Colonic mucosa (tissue), 4 donors: ENCODE data around the gene VIM. TPM values are rescaled to one million over a fixed set of nuclear protein-coding genes. Genes with fewer than 3 reads are reported as not detected.

Experiments used
- DNase-seq: peaks from one replicate; pipeline ENCODE4 v3.0.0-alpha.2; 2020
- H3K27ac ChIP-seq: fragments of 200-600 bp; one replicate; pipeline ENCODE4 v1.8.0; 2021
- H3K27me3 ChIP-seq: fragments of 200-600 bp; one replicate; pipeline ENCODE4 v1.8.0; 2021
- H3K36me3 ChIP-seq: fragments of 200-600 bp; one replicate; pipeline ENCODE4 v1.8.0; 2021
- H3K4me1 ChIP-seq: fragments of 200-600 bp; one replicate; pipeline ENCODE4 v1.8.0; 2021; ENCODE audit warnings: mild to moderate bottlenecking
- H3K4me3 ChIP-seq: fragments of 200-600 bp; one replicate; pipeline ENCODE4 v1.8.0; 2021
- H3K9ac ChIP-seq, 2 donors: one replicate each; pipeline ENCODE4 v1.7.0; 2013; ENCODE audit warnings: control low read depth in 2 of 2, low read depth in 2 of 2, low read length in 2 of 2
- H3K9me3 ChIP-seq: fragments of 200-600 bp; one replicate; pipeline ENCODE4 v1.8.0; 2021
- intact Hi-C: fragments of 100-400 bp; cut with DNase I; formaldehyde crosslinking; loops from one replicate; pipeline ENCODE4 v1.14.1; 2022
- total RNA-seq, 2 donors: library from RNA; stranded (reverse); fragmentation: NEBNext Ultra II Directional in 1 of 2; extraction: Animal tissue kit (Norgen Biotek cat#: 25700) in 1 of 2; gene quantifications; one replicate each; pipeline ENCODE4 v1.2.1, GENCODE V29; 2021
- TF ChIP-seq, protein P1 (sequence below): fragments of 200-600 bp; IDR thresholded peaks from one replicate; pipeline ENCODE4 v1.8.0; 2022; ENCODE audit warnings: antibody characterized with exemption, mild to moderate bottlenecking
- donor health status: healthy.
- donor health status: DM: no; HTN: no; CAD: no.
- donor health status: DM: no; HTN: no; CAD: no.

VIM gene
- total RNA-seq, 2 donors from 2014 or later: 121 to 326 TPM

DNA sequence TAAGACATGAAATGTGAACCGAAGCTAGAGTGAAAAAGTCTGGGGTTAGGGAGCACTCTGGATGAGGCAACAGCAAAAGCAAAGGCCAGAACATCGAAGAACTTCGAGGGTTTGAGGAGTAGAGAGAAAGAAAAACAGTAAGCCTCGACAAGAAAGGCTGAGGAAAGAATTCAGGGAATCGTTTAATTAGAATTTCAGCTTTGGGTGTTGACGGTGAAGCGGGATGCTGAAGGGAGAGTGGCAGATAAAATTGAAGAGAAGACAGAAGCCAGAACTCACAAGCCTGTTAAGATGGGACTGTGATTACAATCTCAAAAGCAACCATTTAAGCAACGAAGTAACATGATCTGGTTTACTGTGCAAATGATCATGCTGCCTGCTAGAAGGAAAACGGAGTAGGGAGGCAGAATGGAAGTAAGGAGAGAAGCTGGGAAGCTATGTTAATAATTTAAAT, 28.7 kb upstream of the VIM start:
- H3K27me3 ChIP-seq: no peaks in the 10 kb centered on the region
- H3K4me1 ChIP-seq: no peaks in the 10 kb centered on the region
- TF ChIP-seq, protein P1, sequence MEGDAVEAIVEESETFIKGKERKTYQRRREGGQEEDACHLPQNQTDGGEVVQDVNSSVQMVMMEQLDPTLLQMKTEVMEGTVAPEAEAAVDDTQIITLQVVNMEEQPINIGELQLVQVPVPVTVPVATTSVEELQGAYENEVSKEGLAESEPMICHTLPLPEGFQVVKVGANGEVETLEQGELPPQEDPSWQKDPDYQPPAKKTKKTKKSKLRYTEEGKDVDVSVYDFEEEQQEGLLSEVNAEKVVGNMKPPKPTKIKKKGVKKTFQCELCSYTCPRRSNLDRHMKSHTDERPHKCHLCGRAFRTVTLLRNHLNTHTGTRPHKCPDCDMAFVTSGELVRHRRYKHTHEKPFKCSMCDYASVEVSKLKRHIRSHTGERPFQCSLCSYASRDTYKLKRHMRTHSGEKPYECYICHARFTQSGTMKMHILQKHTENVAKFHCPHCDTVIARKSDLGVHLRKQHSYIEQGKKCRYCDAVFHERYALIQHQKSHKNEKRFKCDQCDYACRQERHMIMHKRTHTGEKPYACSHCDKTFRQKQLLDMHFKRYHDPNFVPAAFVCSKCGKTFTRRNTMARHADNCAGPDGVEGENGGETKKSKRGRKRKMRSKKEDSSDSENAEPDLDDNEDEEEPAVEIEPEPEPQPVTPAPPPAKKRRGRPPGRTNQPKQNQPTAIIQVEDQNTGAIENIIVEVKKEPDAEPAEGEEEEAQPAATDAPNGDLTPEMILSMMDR: no peak
- H3K9ac ChIP-seq: no peak overlapping the region
- DNase-seq: no peak
- H3K36me3 ChIP-seq: no peaks in the 10 kb centered on the region
- H3K4me3 ChIP-seq: no peak overlapping the region
- intact Hi-C loops: no loop called here
- H3K27ac ChIP-seq: peak overlapping the region; percentile 66
- H3K9me3 ChIP-seq: no peaks in the 10 kb centered on the region

DNA sequence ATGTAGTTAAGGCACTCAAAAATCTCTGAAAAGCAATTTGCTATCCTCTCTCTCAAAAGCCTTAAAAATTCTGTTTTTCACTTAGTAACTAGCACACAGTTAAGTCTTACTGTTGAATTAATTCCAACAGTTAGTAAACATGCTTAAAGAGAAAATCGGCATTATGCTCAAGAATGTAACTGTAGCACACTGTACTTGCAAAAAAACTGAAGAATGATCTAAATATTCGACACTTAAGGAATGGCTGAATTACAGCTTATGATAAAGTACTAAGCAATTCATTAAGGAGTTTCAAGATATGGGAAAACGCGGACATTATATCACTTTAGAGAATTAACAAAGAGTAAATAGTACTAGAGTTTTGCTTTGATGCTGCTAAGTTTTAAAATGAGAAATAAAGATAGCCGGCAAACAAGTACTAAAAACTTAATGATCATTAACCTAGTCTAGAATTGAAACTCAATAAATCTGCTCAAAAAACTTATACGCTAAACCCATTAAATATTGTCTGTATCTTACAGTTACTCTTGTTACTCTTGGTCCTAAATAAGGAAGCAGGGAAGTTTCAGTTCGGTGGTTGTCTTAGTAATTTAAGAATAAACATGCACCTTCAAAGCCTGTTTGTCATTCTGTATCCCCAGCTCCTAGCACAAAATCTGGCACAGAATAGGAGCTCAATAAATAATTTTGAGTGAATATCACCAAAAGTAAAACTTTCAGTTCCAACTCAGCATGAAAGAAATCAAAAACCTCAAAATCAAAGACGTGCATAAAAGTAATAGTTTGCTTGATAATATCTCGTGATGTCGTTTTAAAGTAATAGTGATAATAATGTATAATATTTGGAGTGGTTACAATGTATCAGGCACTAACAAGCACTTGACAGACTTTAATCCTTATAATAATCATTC, 27.8 kb upstream of the VIM start:
- DNase-seq: no peak
- Histone ChIP-seq H3K9me3 (no peaks in the 10 kb centered on the region), H3K4me3 (peak overlapping the region; percentile 60), H3K27me3 (no peaks in the 10 kb centered on the region), H3K27ac (peak overlapping the region; percentile 66), H3K36me3 (no peaks in the 10 kb centered on the region), H3K4me1 (no peaks in the 10 kb centered on the region), H3K9ac (peak overlapping the region in 1 of 2 donors; percentile 89)
- TF ChIP-seq, protein P1: no peak
- intact Hi-C loops: no loop called here

DNA sequence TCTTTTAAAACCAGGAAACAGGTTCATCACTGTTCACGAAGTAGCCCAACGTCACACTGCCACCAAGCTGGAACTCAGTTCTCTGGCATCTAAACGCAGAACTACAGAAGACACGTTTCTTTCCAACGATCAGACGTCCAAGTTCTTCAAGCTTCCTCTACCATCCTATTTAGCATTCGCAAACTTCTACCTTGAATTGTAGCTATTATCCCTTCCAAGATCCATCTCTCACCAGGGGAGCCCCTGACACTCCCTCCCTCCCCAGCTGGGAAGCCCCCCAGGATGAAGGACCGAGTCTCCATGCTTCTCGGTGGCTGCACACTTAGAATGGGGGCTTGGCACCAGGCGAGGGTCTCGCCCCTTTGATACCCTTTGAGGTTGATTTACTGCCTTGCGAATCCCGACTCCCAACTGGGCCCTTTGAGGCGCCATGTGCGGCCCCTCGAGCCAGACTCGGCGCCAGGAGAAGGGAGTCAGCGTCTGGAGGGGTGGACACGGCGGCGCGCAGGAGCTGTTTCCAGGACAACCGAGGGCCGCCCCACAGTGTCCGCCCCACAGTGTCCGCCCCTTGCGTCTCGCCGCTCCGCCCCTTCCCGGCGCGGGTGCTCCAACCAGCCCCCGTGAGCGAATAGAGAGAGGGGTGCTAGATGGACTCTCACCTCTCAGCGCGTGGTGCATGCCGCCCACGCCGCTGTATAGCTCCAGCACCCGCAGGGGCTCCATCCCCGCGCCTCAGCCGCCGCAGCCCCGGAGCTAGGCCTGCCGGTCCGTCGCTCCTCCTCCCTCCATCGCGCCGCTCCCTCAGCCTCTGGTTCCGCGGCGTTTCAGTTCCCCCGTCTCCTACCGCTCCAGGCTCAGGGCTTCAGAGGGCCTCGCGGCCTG, 26.9 kb upstream of the VIM start, which contains the start of gene TRDMT1:
TSS of gene TRDMT1 (minus strand) at position 761 of the 882 bp plus-strand sequence. CDS start at position 723, 38 bp downstream.
- TF ChIP-seq, protein P1: no peak
- intact Hi-C loops: no loop called here

DNA sequence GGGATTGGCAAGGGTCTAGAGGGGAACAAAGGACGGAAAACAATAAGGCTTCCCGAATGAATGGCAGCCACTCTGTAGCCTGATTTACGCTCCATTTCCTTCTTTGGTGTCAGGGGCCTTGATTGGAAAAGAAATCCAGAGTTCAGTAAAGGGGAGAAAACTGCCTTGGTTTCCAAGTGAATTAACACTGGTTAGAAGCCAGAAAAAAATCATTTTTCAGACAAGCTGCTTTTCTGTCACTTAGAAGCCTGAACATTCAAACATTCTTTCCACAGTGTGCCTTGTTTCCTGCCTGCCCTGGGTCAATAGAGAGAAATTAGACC, 26.3 kb upstream of the VIM start:
- Histone ChIP-seq H3K4me3 (peak overlapping the region; percentile 60), H3K27me3 (no peaks in the 10 kb centered on the region), H3K9me3 (no peaks in the 10 kb centered on the region), H3K4me1 (no peaks in the 10 kb centered on the region), H3K36me3 (no peaks in the 10 kb centered on the region), H3K9ac (peak overlapping the region; percentile 84 to 89), H3K27ac (peak overlapping the region; percentile 66)
- no peak for DNase-seq
- intact Hi-C loops: no loop called here
- TF ChIP-seq, protein P1: no peak

More for the DNA sequence above, 26.9 kb upstream of the VIM start, which contains the start of gene TRDMT1:
- peak within 1 kb of the TSS; percentile 66 for H3K27ac ChIP-seq
- H3K4me1 ChIP-seq: no peaks in the 10 kb centered on the region
- peak; percentile 82 for DNase-seq
- peak within 1 kb of the TSS; percentile 84 to 89 for H3K9ac ChIP-seq
- H3K9me3 ChIP-seq: no peaks in the 10 kb centered on the region
- H3K4me3 ChIP-seq: peak within 1 kb of the TSS; percentile 60
- no peaks in the 10 kb centered on the region for H3K36me3 ChIP-seq
- H3K27me3 ChIP-seq: no peaks in the 10 kb centered on the region

DNA sequence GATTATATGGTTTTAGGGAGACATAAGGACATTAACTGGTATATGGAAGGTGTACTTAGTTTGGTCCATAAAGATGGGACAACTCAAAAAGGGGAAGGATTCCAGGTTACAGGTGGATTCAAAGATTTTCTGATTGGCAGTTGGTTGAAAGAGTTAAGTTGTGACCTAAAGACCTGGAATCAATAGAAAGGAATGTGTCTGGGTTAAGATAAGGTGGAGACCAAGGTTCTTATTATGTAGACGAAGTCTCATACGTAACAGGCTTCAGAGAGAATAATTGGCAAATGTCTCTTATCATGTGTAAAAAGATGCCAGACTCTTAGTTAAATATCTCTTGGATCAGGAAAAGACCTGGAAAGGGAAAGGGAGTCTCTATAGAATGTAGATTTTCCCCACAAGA, 25.5 kb upstream of the VIM start:
- intact Hi-C loops: no loop called here
- no peak overlapping the region for H3K27ac ChIP-seq
- no peak for DNase-seq

More for the DNA sequence above, 25.5 kb upstream of the VIM start:
- Histone ChIP-seq H3K27me3 (no peaks in the 10 kb centered on the region), H3K9ac (no peak overlapping the region), H3K4me1 (no peaks in the 10 kb centered on the region), H3K4me3 (no peak overlapping the region), H3K9me3 (no peaks in the 10 kb centered on the region), H3K36me3 (no peaks in the 10 kb centered on the region)
- TF ChIP-seq, protein P1: no peak
